ENCODE results near the gene CAMP.
"Not testable (repeated sequence)": the region's sequence is repeated elsewhere in the genome, so short reads cannot be mapped to it uniquely, and the experiment has no call there.

Gene CAMP, protein sequence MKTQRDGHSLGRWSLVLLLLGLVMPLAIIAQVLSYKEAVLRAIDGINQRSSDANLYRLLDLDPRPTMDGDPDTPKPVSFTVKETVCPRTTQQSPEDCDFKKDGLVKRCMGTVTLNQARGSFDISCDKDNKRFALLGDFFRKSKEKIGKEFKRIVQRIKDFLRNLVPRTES

DNA sequence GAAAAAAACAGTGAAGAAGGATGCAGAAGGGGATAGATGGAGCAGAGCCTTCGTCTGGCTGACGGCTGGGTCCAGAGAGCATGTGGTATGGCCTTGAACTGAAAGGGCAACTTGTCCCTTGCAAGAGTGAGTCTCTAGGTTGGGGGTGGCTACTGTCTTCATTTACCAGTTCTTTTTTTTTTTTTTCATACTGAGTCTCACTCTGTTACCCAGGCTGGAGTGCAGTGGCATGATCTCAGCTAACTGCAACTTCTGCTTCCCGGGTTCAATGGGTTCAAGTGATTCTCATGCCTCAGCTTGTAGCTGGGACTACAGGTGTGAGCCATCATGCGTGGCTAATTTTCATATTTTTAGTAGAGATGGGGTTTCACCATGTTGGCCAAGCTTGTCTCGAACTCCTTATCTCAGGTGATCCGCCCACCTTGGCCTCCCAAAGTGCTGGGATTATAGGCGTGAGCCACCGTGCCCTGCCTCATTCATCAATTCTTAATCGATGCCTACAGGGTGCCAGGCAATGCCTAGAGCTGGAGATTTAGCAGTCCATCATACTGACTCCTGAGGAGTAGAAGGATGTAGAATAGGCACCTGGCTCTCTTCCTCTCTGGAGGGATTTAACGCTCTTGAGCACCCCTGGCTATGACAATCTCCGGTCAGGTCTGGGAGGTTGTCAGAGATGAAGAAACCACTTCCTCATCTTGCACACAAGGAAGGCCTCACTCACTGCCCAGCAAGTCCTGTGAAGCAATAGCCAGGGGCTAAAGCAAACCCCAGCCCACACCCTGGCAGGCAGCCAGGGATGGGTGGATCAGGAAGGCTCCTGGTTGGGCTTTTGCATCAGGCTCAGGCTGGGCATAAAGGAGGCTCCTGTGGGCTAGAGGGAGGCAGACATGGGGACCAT, at the start of gene CAMP:
Gene CAMP (plus strand): TSS at position 880 of the 898 bp plus-strand sequence. CDS start 17 bp downstream, at position 897.
- no peak for DNase-seq (ENCODE audit: low read depth)

DNA sequence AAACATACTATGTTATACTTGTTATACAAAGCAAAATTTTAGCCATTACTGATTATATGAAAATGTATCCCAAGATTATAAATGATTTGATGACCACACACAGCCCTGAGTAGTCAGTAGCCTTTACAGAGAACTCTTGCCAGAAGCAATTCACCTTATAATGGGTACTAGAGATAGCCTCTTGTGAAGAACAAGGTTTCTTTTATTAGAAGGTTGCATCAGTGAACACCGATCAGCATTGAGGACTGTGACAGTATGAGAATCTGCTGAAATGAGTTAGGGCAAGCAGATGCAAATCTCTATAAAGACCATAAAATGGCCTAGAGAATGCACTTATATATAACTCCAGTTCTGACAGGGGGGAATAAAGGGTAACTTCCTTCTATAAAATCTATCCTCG, 45.2 kb upstream of the CAMP start:
- no peak for DNase-seq (ENCODE audit: low read depth)

DNA sequence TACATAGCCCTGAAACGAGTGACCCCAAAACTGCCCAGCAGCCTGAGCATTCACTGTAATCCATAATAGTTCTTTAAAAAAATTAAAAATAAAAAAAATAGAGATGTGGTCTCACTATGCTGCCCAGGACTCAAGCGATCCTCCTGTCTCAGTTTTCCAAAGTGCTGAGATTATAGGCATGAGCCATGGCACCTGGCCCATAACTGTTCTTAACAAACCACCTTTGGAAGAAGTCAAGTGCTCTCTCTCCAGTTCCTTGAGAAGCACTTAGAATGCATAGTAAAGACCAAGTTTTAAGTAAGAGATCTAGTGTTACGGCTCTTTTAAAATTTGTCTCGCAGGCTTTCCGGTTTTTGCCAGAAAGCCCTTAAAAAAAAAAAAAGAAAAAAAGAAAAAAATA, 43.3 kb upstream of the CAMP start:
- DNase-seq (ENCODE audit: low read depth): no peak

DNA sequence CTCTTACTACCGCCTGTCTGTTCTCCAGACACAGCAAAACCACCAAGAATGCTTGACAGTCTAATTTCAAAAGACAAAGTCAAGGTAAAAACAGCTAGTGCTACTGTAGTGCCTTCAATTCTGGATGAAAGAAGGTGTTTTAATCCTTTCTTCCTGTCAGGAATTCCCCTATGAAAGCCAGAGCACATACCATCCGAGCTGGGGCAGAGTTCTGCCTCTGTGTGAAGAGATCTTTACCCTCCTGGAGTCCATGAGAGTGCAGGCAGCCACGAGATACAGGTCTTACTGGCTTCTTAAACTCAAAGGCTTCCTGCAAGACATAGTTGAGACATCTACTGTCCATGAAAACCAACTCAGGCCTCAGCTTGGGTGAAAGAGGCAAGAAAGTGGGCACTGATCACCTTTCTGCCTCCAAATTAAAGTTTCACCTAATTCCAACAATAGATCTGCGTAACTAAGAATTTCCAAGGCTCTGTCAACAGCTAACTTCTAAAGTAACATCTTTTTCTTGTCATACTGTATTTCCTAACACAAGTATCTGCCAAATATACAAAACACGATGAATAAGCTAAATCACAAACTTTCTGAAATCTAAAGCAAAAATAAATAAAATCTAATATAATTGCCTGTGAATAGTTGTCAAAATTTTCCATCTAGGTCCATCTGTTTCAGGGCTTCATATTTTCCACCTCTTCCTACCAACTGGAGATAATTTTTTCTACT, 42.6 kb upstream of the CAMP start:
- DNase-seq (ENCODE audit: low read depth): no peak

DNA sequence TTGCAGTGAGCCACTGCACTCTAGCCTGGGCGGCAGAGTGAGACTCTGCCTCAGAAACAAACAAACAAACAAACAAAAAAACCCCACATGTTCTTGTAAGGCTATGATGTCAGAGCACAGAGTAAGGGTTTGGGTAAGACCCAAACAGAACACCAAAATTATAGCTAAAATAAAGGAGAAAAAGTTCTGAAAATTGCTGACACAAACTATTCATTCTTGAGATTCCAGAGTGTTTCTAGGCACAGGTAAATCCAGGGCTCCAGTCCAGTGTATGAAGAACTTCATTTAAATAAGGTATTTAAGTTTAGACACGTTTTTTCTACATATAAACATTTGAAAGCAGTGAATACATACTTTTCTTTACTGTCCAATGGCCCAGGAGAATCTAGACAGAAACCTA, 39.0 kb upstream of the CAMP start:
- DNase-seq (ENCODE audit: low read depth): no peak

DNA sequence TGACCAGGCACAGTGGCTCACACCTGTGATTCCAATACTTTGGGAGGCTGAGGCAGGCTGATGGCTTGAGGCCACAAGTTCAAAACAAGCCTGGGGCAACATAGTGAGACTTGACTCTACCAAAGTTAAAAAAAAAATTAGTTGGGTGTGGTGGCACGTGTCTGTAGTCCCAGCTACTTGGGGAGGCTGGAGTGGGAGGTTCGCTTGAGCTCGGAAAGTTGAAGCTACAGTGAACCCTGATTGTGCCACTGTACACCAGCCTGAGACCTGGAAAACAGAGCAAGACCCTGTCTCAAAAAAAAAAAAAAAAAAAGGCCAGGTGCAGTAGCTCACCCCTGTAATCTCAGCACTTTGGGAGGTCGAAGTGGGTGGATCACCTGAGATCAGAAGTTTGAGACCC, 38.2 kb upstream of the CAMP start:
- no peak for DNase-seq (ENCODE audit: low read depth)

DNA sequence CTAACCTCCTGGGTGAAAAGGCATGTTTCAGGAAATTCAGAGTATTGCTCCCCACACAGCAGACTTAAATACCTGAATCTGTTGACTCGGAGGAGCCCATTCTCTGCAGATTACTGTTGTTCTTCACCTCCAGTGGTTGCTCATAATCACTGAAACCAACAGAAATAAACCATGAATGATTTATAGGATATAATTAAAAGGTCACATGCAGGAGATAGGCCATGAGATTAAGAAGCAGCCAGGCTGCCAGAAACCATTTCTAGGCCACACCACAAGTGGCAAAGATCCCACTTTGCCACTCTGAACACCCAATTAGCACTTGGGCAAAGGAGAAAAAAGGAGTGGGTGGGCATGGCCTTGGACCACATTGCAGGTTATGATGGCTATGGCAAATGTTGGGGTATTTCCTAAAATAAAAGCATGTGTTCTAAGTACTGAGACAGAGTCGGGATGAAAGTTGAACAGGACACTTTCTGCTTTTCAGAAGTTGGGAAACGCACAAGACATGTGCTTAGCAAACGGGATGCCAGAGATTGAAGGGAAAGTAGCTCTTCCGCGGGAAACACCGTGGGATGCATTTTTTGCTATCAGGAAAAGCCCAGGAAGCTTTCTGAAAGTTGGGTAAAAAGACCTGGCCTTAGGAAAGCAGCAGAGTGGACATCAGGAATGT, 36.5 kb upstream of the CAMP start:
- DNase-seq (ENCODE audit: low read depth): peak; percentile 2

DNA sequence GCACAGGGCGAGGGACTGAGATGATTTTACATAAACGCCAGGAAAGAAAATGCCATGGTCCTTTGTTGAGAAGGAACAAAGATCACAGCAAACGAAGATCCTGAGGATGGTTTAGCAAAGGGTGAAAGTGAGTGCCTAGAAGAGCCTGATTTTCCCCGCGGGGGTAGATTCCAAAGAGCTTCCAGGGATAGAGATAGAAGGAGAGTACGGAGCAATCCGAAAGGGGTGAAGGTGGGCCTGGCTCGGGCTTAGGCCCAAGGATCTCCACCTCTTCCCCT, 36.1 kb upstream of the CAMP start:
- DNase-seq (ENCODE audit: low read depth): peak; percentile 2

DNA sequence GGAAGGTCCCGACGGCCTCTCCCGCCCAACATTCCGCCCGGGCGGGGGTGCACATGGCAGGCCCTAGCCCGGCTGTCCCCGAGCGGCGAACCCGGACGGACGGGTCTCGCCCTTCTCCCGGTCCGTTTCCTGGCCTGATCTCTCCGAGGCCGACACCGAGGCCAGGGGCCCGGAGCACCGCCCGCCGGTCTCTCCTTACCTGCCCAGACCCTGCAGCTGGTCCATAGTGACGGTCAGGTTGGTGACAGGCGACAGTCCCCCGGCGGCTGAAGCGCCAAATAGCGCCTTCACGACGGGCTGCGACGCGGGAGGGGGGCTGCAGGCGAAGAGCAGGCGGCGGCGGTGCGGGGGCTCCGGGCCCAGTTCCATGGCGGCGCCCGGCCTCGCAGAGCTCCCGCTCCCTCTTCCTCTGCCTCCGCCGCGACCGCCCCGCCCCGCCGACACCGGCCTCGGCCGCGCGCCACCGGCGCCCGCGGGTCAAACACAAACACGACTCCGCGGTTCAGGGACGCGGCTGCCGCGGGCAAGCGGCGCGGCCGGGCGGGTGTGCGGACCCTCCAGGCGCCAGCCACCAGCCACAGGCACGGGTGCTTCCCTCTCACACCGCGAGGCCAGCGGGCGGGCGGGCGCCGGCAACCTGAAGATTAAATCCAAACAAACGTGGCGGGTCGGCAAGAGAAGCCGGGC, 35.6 kb upstream of the CAMP start:
- DNase-seq (ENCODE audit: low read depth): no peak

DNA sequence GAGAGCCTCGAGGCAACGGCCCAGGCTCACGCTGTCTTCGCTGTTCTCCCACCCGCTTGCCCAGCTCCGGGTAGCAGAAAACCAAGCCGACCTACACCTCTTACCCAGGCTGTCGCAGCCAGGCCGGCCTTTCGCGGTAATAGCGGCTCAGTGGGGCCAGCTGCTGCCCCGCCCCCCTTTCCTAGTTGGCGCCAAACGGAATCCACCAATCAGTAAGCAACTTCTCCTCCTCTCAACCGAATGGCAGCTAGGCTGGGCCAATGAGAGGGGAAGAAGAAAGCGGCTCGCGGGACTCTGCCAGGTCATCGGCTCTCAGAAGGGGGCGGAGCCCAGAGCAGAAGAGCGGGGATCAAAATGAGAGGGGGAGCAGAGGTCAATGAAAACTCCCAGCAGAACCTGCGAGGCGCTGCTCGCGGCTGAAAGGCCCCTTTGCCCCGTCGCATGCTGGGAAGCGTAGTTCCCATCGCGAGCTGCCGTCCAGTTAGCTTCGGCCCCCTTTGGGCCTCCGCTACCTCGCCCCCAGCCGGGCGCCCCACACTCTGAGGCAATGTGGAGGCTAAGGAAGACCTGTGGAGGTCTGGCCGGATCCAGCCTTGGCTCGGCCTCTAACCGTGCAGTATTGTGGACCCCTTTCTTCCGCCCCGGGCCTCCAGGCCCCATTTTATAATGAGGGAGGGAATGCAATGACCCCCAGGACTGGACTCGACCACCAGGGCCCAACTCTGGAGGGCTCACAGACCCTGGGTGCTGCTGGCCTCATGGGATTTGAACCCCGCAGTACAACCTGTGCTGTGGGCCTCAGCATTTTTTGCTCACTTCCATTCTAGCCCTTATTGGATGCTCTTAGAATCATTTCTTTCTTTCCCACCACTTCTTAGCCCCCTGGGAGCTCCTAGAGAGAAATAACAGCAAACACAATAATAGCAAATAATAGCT, 34.8 kb upstream of the CAMP start, which contains the start of gene CDC25A:
Gene CDC25A (minus strand): TSS at position 152 of the 936 bp plus-strand sequence. CDS start 470 bp downstream, outside the sequence.
- peak; percentile 98 for DNase-seq (ENCODE audit: low read depth)

DNA sequence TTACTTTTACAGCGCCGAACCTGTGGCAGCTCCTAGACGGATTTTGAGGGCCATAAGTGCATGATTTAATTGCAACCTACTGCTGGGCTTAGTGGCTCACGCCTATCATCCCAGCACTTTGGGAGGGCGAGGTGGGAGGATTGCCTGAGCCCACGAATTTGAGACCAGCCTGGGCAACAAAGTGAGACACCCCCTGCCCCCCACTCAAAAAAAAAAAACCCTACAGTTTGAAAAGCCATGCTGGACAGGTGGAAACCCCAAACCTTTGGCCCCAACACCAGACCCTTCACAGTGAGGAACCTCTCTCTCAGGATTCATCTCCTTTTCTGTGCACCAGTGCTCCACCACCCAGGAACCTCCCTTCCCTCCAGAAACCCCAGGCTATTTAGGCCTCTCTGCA, 34.0 kb upstream of the CAMP start:
- no peak for DNase-seq (ENCODE audit: low read depth)

DNA sequence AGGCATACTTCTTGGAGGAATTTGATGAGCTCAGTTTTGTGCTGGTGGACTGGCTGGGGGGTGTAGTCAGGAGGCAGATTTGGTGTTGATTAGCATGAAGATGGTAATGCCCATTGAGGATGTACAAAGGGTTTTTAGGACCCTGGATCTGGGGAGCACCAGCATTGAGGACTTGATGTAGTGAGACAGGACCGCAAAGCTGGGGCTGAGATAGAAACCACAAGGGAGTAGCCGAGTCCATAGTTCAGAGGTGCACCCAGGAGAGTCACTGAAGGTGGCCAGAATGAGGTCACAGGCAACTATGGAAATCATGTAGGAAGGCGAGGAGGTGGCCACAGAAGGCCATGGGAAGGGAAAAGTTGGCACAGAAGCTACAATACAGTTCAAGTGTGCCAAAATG, 32.4 kb upstream of the CAMP start:
- no peak for DNase-seq (ENCODE audit: low read depth)

DNA sequence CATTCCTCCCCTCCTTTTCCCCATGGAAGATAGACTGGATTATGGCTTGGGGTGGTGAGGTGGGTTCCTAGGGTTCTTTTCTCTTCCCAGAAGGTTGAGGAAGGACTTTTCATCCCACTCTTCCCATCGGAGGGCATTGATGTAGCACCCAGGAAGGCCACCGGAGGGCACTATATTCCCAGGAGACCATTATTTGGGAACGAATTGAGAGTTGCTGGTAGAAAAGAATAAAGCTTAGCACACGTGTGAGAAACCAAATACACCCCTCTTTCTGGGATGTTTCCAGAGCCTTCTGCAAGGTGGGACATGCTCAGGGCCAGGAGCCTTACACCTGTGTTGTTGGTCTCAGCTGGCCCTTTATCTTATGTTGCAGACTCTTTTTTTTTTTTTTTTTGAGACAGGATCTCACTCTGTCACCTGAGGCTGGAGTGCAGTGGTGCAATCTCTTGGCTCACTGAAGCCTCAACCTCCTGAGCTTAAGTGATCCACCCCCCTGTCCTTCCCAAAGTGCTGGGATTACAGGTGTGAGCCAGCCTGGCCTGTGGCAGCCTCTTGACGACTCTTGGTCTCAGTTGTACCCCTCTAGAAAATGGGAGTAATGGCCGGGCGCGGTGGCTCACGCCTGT, 28.7 kb upstream of the CAMP start:
- peak; percentile 36 for DNase-seq (ENCODE audit: low read depth)

DNA sequence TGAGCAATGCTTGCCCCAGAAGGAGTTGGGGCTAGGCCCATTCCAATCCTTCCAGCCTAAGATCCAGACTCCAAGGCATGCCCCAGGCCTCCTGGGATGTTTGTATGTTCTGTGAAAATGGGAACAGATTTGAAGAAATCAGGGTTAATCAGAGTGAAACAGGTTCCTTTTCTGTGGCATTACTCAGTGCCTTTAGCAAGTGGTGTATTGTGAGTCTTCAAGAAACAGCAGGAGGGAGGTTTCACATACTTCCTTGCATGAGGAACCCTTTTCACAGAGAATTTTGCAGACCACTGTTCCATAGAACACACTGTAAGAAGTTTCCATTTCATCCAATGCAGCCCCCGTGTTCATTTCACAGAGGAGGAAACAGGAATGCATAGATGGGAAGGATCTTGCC, 26.7 kb upstream of the CAMP start:
- no peak for DNase-seq (ENCODE audit: low read depth)

DNA sequence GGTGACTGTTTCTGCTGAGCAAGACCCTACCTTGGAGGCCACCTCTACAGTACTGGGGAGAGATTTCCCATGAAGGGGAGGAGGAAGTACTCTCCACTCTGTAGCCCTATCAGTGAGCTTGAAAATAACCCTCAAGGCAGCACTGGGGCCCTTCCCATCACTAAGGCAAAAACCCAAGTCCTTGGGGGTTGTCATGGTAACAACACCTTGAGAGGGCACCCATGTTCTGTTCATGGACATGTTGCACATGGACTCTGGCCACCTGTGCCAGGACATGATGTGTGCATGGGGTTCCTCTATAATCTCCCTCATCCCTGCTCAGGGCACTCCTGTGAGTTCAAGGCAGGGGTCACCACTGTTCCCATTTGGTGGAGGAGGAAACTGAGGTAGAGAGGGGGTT, 24.2 kb upstream of the CAMP start:
- no peak for DNase-seq (ENCODE audit: low read depth)

DNA sequence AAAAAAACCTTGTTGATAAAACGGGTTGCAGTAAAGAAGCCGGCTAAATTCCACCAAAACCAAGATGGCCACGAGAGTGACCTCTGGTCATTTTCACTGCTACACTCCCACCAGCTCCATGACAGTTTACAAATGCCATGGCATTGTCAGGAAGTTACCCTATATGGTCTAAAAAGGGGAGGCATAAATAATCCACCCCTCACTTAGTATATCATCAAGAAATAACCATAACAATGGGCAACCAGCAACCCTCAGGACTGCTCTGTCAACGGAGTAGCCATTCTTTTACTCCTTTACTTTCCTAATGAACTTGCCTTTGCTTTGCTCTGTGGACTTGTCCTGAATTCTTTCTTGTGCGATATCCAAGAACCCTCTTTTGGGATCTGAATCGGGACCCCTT, 20.7 kb upstream of the CAMP start:
- no peak for DNase-seq (ENCODE audit: low read depth)

DNA sequence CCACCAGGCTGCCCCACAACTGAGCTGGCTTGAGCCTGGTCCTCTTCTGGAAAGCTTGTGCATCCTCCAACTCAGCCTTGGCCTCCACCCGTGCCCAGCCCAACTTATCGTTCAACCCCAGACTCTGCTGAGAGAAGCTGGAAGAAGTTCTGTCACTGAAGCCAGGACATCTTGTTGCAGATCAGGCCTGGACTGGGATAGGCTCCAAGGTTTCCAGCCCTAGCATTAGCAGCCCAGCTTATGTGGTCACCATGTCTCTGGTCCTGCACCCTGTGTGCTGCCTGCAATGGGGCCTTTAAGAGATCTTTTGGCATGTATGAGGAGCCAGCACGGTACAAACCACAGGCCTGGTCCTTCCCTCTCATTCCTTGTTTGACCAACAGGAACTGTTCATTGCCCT, 15.2 kb upstream of the CAMP start:
- DNase-seq (ENCODE audit: low read depth): no peak

DNA sequence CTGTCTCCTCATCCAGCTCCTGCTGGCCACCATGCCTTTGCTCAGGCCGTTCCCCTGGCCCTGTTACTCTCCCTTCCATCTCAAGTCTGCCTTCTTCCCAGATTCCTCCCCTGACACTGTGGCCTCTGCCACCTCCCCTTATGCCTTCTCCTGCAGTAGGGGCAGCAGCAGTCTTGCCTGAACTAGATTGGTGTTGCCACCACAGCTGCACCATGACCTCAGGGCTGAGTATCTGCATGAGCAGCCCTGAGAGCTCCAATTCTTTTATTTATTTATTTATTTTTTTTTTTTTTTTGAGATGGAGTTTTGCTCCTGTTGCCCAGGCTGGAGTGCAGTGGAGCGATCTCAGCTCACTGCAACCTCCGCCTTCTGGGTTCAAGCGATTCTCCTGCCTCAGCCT, 13.8 kb upstream of the CAMP start:
- no peak for DNase-seq (ENCODE audit: low read depth)

DNA sequence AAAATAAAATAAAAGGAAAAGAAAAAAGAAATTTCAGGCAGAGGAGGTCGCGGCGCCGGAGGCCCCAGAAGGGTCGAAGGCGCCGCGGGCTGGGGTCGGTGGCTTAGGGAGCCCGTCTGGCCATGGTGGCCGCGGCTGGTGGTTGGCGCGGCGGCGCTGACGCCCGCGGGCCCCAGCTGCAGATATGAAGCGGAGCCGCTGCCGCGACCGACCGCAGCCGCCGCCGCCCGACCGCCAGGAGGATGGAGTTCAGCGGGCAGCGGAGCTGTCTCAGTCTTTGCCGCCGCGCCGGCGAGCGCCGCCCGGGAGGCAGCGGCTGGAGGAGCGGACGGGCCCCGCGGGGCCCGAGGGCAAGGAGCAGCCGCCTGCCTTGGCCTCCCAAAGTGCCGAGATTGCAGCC, 12.8 kb upstream of the CAMP start:
- not testable (repeated sequence) for DNase-seq (ENCODE audit: low read depth)

DNA sequence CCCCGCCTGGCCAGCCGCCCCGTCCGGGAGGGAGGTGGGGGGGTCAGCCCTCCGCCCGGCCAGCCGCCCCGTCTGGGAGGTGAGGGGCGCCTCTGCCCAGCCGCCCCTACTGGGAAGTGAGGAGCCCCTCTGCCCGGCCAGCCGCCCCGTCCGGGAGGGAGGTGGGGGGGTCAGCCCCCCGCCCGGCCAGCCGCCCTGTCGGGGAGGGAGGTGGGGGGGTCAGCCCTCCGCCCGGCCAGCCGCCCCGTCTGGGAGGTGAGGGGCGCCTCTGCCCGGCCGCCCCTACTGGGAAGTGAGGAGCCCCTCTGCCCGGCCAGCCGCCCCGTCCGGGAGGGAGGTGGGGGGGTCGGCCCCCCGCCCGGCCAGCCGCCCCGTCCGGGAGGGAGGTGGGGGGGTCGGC, 11.5 kb upstream of the CAMP start:
- DNase-seq (ENCODE audit: low read depth): not testable (repeated sequence)
